Caco-2 (cell line): ENCODE data around the gene TESK2. TPM values are rescaled to one million over a fixed set of nuclear protein-coding genes. Genes with fewer than 3 reads are reported as not detected.

Source experiments
- BruUV-seq: library from RNA; stranded (reverse); fragments of 400-500 nt; replicated peaks from 2 replicates; lab custom pipeline; 2021; lab: Mats Ljungman, UMichigan
- CTCF ChIA-PET: fragments of 300-600 bp; sonication (Branson Sonifier 250); formaldehyde crosslinking; loops from one replicate; lab custom pipeline; 2022; ENCODE audit warnings: antibody characterized with exemption; lab: Charles Lee
- POLR2A ChIA-PET: fragments of 300-600 bp; sonication (Branson Sonifier 250); formaldehyde crosslinking; loops from one replicate; lab custom pipeline; 2022; ENCODE audit warnings: antibody characterized with exemption; lab: Charles Lee
- DNase-seq, 2 experiments: peaks; one replicate each; pipeline versions ENCODE4 v3.0.0 to v3.0.0-alpha.2; 2020 to 2022
- H3K27me3 ChIP-seq: replicated peaks from 2 replicates; pipeline ENCODE4 v1.6.0; 2011; ENCODE audit warnings: low read length; ENCODE audit not compliant: control insufficient read depth, insufficient read depth
- H3K36me3 ChIP-seq: 2 replicates; pipeline ENCODE4 v1.5.1; 2011; ENCODE audit warnings: low read length; ENCODE audit not compliant: control insufficient read depth, insufficient read depth
- H3K4me1 ChIP-seq: fragments of 250-450 bp; sonication (Bioruptor Pico); 2 replicates; pipeline ENCODE4 v1.5.1; 2020; ENCODE audit warnings: mild to moderate bottlenecking
- H3K4me3 ChIP-seq: 2 replicates; pipeline ENCODE4 v1.5.1; 2011; ENCODE audit warnings: low read depth, mild to moderate bottlenecking, control low read depth, low read length
- H3K9me3 ChIP-seq: fragments of 250-450 bp; sonication (Bioruptor Pico); 2 replicates; pipeline ENCODE4 v1.5.1; 2020; ENCODE audit warnings: mild to moderate bottlenecking, moderate library complexity
- H3K27ac Mint-ChIP-seq: one replicate; pipeline ENCODE4 v1.8.0; 2022; ENCODE audit warnings: mixed read lengths; ENCODE audit not compliant: unreplicated experiment
- H3K27me3 Mint-ChIP-seq: one replicate; pipeline ENCODE4 v1.8.0; 2022; ENCODE audit warnings: mixed read lengths; ENCODE audit not compliant: insufficient read depth, unreplicated experiment
- H3K36me3 Mint-ChIP-seq: one replicate; pipeline ENCODE4 v1.8.0; 2022; ENCODE audit warnings: mild to moderate bottlenecking, mixed read lengths; ENCODE audit not compliant: insufficient read depth, unreplicated experiment
- H3K4me1 Mint-ChIP-seq: one replicate; pipeline ENCODE4 v1.8.0; 2022; ENCODE audit warnings: low read depth, mixed read lengths; ENCODE audit not compliant: unreplicated experiment
- H3K4me3 Mint-ChIP-seq: one replicate; pipeline ENCODE4 v1.8.0; 2022; ENCODE audit warnings: mild to moderate bottlenecking, moderate library complexity, mixed read lengths; ENCODE audit not compliant: unreplicated experiment
- H3K9me3 Mint-ChIP-seq: one replicate; pipeline ENCODE4 v1.8.0; 2022; ENCODE audit warnings: mixed read lengths; ENCODE audit not compliant: unreplicated experiment
- intact Hi-C: fragments of 100-400 bp; cut with micrococcal nuclease; formaldehyde crosslinking; loops from one replicate; pipeline ENCODE4 v1.10.0; 2022; ENCODE audit not compliant: unreplicated experiment
- total RNA-seq: library from RNA; stranded (reverse); gene quantifications from 2 replicates; pipeline ENCODE4 v1.2.3, GENCODE V29; 2022
- TF ChIP-seq, protein P1 (sequence below), 2 experiments: fragments of 200-600 bp in 1 of 2; IDR thresholded peaks; 1 replicate in 1 of 2; 2 replicates in 1 of 2; pipeline versions ENCODE4 v1.5.1 to v1.8.0; 2011 to 2022; ENCODE audit warnings: antibody characterized with exemption in 1 of 2, control low read depth in 1 of 2, inconsistent platforms in 1 of 2, low read depth in 1 of 2, low read length in 1 of 2, mild to moderate bottlenecking in 1 of 2, moderate library complexity in 1 of 2; ENCODE audit not compliant: insufficient read depth in 1 of 2, severe bottlenecking in 1 of 2, unreplicated experiment in 1 of 2

The TESK2 gene
- total RNA-seq, 1 experiment from 2014 or later, result 14.7 TPM

DNA sequence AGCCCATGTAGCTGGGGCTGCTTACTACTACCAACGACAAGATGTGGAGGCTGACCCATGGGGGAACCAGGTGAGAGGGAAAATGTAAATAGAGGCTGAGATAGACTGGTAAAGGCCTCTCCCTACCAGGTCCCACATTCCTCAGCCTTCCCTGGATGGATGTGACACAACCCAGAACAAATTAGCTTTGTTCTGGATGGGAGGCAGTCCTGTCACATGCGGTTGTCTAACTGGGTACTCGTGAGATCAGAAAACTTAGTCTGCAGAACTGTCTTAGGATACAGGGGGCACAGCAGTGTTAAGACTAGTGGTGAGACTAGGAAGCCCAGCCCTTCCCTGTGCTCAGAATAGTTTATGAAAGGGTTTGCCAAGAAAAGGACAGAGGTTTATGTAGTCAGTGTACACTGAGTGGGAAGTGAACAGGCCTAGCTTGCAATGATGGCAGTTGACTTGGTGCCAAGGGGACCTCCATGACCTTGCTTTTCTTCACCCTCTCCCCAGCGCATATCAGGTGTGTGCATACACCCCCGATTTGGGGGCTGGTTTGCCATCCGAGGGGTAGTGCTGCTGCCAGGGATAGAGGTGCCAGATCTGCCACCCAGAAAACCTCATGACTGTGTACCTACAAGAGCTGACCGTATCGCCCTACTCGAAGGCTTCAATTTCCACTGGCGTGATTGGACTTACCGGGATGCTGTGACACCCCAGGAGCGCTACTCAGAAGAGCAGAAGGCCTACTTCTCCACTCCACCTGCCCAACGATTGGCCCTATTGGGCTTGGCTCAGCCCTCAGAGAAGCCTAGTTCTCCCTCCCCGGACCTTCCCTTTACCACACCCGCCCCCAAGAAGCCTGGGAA, 17.6 kb upstream of the TESK2 start:
- Mint-ChIP-seq H3K27me3 (no peaks in the 10 kb centered on the region), H3K4me1 (peaks cover 10% of the 10 kb centered on the region), H3K36me3 (peaks cover 67% of the 10 kb centered on the region), H3K4me3 (no peak overlapping the region), H3K27ac (no peak overlapping the region), H3K9me3 (no peaks in the 10 kb centered on the region)
- TF ChIP-seq, protein P1, sequence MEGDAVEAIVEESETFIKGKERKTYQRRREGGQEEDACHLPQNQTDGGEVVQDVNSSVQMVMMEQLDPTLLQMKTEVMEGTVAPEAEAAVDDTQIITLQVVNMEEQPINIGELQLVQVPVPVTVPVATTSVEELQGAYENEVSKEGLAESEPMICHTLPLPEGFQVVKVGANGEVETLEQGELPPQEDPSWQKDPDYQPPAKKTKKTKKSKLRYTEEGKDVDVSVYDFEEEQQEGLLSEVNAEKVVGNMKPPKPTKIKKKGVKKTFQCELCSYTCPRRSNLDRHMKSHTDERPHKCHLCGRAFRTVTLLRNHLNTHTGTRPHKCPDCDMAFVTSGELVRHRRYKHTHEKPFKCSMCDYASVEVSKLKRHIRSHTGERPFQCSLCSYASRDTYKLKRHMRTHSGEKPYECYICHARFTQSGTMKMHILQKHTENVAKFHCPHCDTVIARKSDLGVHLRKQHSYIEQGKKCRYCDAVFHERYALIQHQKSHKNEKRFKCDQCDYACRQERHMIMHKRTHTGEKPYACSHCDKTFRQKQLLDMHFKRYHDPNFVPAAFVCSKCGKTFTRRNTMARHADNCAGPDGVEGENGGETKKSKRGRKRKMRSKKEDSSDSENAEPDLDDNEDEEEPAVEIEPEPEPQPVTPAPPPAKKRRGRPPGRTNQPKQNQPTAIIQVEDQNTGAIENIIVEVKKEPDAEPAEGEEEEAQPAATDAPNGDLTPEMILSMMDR (IDR thresholded peaks at IDR 0.05; ENCODE audit: insufficient read depth in 1 of 2, low read depth in 1 of 2, low read length in 1 of 2, severe bottlenecking in 1 of 2, unreplicated experiment in 1 of 2), result no peak
- POLR2A ChIA-PET, result interaction anchor here (0.5 kb wide), 1 partner anchor 205 kb away, joined by 5 read pairs; no protein-coding TSS in a partner anchor
- Histone ChIP-seq H3K27me3 (no peaks in the 10 kb centered on the region), H3K36me3 (no peaks in the 10 kb centered on the region; the same call in 1 of the 2 replicates), H3K9me3 (no peaks in the 10 kb centered on the region), H3K4me3 (no peak overlapping the region), H3K4me1 (peaks cover 13% of the 10 kb centered on the region)
- BruUV-seq, result no TSS peak
- no peak for DNase-seq
- CTCF ChIA-PET, result interaction anchor here (1.5 kb wide), 1 partner anchor 61 kb away, joined by 3 read pairs; no protein-coding TSS in a partner anchor
- intact Hi-C loops, result no loop called here

DNA sequence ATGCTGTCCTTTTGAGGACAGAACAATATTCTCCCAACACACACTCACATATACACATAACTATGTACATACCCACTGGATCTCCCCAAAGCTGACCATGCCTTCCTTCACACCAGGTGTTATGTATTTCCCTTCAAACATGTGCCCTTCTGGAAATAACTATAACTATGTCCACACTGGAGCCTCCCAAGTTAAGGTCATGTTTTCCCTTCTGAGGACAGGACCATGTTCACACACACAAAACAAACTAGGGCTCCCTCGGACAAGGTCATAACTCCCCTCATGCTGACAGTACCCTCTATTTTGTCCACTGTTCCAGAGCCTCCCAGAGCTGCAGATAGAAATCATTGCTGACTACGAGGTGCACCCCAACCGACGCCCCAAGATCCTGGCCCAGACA, 16.9 kb upstream of the TESK2 start:
- Mint-ChIP-seq H3K27ac (no peak overlapping the region), H3K4me1 (peaks cover 4% of the 10 kb centered on the region), H3K4me3 (no peak overlapping the region), H3K36me3 (peaks cover 61% of the 10 kb centered on the region), H3K9me3 (no peaks in the 10 kb centered on the region), H3K27me3 (no peaks in the 10 kb centered on the region)
- Histone ChIP-seq H3K4me3 (no peak overlapping the region), H3K27me3 (no peaks in the 10 kb centered on the region), H3K36me3 (no peaks in the 10 kb centered on the region; the same call in 1 of the 2 replicates), H3K4me1 (peaks cover 7% of the 10 kb centered on the region), H3K9me3 (no peaks in the 10 kb centered on the region)
- ChIA-PET CTCF (interaction anchor here (1.5 kb wide), 1 partner anchor 62 kb away, joined by 3 read pairs; no protein-coding TSS in a partner anchor), POLR2A (interaction anchor here (0.5 kb wide), 1 partner anchor 204 kb away, joined by 5 read pairs; no protein-coding TSS in a partner anchor)
- DNase-seq, result no peak
- TF ChIP-seq, protein P1 (IDR thresholded peaks at IDR 0.05; ENCODE audit: insufficient read depth in 1 of 2, low read depth in 1 of 2, low read length in 1 of 2, severe bottlenecking in 1 of 2, unreplicated experiment in 1 of 2), result no peak
- intact Hi-C loops, result no loop called here
- BruUV-seq, result no TSS peak

DNA sequence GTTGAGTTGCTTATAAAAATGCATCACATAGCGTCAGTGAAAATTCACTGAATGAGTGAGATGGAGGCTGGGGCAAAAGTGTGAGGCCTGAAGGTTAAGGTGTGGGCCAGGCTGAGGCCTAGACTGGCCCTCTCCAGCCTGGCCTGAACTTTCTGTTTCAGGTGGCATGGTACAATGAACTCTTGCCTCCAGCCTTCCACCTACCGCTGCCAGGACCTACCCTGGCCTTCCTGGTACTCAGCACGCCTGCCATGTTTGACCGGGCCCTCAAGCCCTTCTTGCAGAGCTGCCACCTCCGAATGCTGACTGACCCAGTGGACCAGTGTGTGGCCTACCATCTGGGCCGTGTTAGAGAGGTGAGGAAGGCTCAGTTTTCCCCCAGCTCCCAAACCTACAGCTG, 16.2 kb upstream of the TESK2 start:
- Mint-ChIP-seq H3K4me3 (no peak overlapping the region), H3K36me3 (peaks cover 54% of the 10 kb centered on the region), H3K27me3 (no peaks in the 10 kb centered on the region), H3K27ac (no peak overlapping the region), H3K9me3 (no peaks in the 10 kb centered on the region), H3K4me1 (peaks cover under 1% of the 10 kb centered on the region)
- H3K4me1 ChIP-seq, result no peaks in the 10 kb centered on the region
- TF ChIP-seq, protein P1 (IDR thresholded peaks at IDR 0.05; ENCODE audit: insufficient read depth in 1 of 2, low read depth in 1 of 2, low read length in 1 of 2, severe bottlenecking in 1 of 2, unreplicated experiment in 1 of 2), result no peak
- BruUV-seq, result no TSS peak
- H3K27me3 ChIP-seq, result no peaks in the 10 kb centered on the region
- H3K36me3 ChIP-seq, result no peaks in the 10 kb centered on the region; the same call in 1 of the 2 replicates
- ChIA-PET CTCF (interaction anchor here (1.5 kb wide), 1 partner anchor 62 kb away, joined by 3 read pairs; no protein-coding TSS in a partner anchor), POLR2A (no interaction called here)
- H3K9me3 ChIP-seq, result no peaks in the 10 kb centered on the region
- intact Hi-C loops, result no loop called here
- DNase-seq, result no peak
- no peak overlapping the region for H3K4me3 ChIP-seq
